RWPE1 (cell line): ENCODE data around the gene ADGRL3.
"Not testable (repeated sequence)": the region's sequence is repeated elsewhere in the genome, so short reads cannot be mapped to it uniquely, and the experiment has no call there.

ENCODE experiments used
- CTCF ChIA-PET: fragments of 350-600 bp; sonication (Branson Sonifier 250); formaldehyde crosslinking; extraction: SDS; loops from one replicate; lab custom pipeline; 2021; lab: Yijun Ruan, JAX
- POLR2A ChIA-PET: fragments of 400-600 bp; formaldehyde crosslinking; extraction: SDS; loops from one replicate; lab custom pipeline; 2020; ENCODE audit warnings: antibody characterized with exemption; ENCODE audit not compliant: low non-redundant PET; lab: Yijun Ruan, JAX
- DNase-seq: peaks from one replicate; pipeline ENCODE4 v3.0.0; 2012; ENCODE audit warnings: low spot score
- H3K27ac ChIP-seq: fragments of 450-650 bp; 2 replicates; pipeline ENCODE4 v1.5.1; 2017
- TF ChIP-seq, protein P1 (sequence below): fragments of 450-650 bp; conservative IDR thresholded peaks from 2 replicates; pipeline ENCODE4 v1.5.1; 2017; ENCODE audit warnings: low read depth, mild to moderate bottlenecking

Gene ADGRL3

DNA sequence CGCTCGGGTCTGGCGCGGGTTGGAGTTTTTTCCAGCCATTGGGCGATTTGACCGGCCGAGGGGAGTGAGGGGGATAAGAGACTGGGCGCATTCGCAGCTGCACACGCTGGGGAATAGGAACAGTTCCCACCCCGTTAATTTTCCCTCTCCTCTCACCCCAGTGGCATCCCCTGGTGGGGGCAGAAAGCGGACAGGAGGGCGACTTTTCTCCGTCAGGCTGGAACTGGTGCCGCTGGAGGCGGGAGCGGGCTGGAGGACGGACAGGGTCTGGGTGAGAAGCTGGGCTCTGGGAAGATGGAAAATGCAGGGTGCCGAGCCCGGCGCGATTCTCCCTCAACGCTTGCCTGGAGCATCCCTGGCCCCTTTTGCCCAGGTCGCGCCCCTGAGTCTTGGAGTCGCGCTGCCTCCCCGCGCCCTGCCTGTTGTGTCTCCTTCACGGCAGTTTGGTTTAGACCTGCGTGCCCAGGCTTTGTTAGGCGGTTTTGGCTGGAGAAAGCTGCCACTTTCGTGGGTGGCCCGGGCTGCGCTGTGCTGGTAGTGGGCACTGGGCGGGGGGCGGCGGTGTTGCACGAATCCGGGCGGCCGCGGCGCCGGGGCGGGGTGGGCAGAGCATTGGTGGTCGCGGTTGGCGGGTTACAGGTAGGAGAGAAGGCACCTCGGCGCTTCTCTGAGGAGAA is 2.0 kb downstream of the ADGRL3 start:
- TF ChIP-seq, protein P1, sequence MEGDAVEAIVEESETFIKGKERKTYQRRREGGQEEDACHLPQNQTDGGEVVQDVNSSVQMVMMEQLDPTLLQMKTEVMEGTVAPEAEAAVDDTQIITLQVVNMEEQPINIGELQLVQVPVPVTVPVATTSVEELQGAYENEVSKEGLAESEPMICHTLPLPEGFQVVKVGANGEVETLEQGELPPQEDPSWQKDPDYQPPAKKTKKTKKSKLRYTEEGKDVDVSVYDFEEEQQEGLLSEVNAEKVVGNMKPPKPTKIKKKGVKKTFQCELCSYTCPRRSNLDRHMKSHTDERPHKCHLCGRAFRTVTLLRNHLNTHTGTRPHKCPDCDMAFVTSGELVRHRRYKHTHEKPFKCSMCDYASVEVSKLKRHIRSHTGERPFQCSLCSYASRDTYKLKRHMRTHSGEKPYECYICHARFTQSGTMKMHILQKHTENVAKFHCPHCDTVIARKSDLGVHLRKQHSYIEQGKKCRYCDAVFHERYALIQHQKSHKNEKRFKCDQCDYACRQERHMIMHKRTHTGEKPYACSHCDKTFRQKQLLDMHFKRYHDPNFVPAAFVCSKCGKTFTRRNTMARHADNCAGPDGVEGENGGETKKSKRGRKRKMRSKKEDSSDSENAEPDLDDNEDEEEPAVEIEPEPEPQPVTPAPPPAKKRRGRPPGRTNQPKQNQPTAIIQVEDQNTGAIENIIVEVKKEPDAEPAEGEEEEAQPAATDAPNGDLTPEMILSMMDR = 0 out of 2 replicates have a peak, but pooled peaks have one; percentile 11
- H3K27ac ChIP-seq = peak overlapping the region; percentile 41; the same call in 1 of the 2 replicates
- CTCF ChIA-PET = no interaction called here
- POLR2A ChIA-PET = no interaction called here
- DNase-seq = peak; percentile 9

DNA sequence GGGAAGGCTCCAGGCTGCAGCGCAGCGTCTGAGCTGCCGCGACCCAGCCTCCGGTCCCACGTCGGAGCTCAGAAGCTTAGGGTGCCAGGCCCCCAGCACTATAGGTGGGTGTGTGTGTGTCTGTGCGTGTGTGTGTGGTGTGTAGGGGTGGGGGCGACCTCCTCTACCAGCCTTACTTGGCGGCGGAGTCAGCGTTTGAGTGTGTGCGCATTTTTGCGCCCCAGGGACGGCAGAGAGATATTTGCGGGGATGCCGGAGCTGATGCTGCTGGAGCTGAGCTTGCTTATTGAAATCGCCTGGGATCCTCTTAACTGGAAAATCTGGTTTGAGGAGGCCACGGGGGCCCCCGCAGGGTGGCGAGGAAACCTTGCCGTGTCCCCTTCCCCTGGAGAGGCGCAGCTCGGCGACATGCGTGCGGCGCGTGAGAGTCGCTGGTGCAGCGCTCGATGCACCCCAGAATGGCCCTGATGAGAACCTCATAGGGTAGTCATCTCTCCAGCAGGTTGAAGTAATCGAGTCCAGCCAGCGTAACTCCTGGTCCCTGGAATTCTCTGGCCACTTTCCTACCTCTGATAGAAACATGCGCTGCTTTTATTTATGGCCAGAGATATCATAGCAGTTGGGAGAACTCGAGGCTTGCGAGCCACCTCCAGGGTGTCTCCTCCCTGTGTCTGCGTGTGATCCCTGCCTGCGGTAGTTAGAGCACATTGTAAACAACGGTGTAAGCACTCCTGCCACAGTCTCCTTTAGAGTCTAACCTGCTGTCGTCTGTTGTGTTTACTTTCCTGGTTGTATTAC is 2.7 kb downstream of the ADGRL3 start:
- peak overlapping the region; percentile 41; the same call in 1 of the 2 replicates for H3K27ac ChIP-seq
- ChIA-PET POLR2A (no interaction called here), CTCF (no interaction called here)
- DNase-seq = peak; percentile 5
- TF ChIP-seq, protein P1 = no peak

DNA sequence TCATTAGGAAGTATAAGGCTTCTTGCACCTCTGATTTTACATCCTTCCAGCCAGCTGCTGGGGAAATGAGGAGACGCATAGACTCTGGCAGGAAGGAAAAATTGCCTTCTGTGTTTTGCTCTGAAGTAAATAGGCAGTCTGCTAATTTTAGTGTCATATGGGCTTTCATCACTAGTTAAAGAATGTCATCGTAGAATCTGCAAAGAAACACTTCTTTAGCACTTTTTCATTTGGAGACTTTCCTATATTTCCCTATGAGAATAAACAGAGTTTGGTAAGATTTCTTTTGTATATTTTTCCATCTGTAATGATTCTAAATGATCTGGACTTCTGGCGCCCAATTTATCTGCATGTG is 3.3 kb downstream of the ADGRL3 start:
- TF ChIP-seq, protein P1 = no peak
- no peak overlapping the region for H3K27ac ChIP-seq
- ChIA-PET POLR2A (no interaction called here), CTCF (no interaction called here)
- DNase-seq = no peak

DNA sequence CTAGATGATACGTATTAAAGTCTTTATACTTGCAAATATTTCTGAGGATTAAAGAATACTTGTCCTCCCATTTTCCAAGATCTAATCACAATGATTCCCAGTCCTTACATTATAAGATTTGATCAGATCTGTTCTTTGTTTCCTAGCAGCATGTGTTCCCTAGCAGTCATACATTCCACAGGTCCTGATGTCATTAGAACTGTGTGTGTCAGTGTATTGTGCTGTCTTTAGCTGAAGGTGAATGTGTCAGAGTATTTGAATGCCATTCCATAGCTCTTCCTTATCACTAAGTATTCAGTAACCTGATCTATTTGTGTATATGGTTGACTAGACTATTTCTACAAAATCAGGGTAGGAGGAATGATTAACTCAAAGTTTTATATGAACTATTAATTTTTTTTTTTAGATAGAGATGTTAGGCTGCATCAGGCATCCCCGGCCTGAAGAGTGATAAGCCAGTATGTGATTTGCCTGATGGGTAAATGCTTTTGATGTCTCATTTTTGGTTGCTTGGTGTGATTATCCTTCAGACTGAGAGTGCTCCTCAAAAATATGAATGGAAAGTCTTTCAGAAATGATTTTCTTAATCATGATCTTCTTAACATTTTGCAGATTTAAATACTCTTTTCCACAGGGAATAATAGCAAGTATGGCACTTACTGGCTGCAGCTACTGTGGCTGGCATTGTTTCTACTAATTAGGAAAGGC is 4.4 kb downstream of the ADGRL3 start:
- TF ChIP-seq, protein P1 = no peak
- no peak overlapping the region for H3K27ac ChIP-seq
- POLR2A ChIA-PET = no interaction called here
- CTCF ChIA-PET = no interaction called here
- peak; percentile 44 for DNase-seq

DNA sequence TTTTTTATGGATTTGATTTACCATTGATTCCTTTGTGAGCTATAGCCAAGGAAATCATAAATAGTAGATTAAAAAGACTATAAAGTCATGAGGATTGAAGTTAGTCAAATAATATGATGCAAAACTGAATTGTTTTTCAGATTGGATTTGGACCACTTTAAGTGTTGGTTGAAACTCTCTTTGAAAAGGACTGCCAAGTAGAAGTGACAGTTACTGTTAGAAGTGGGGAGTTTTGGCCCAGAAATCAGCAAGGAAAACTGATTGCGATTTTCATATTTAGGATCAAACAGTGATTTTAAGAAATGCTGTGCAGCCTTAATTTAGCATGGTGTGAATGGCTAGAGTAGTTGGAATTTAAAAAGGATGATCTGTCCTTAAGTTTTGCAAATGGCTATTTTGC is 4.9 kb downstream of the ADGRL3 start:
- H3K27ac ChIP-seq = no peak overlapping the region
- TF ChIP-seq, protein P1 = no peak
- POLR2A ChIA-PET = no interaction called here
- CTCF ChIA-PET = no interaction called here
- DNase-seq = no peak

DNA sequence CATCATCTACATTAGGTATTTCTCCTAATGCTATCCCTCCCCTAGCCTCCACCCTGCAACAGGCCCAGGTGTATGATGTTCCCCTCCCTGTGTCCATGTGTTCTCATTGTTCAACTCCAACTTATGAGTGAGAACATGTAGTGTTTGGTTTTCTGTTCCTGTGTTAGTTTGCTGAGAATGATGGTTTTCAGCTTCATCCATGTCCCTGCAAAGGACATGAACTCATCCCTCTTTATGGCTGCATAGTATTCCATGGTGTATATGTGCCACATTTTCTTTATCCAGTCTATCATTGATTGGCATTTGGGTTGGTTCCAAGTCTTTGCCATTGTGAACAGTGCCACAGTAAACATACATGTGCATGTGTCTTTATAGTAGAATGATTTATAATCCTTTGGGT is 7.0 kb downstream of the ADGRL3 start:
- POLR2A ChIA-PET, CTCF ChIA-PET, H3K27ac ChIP-seq, DNase-seq: not testable (repeated sequence)
